ENCODE measurements around the gene ASNS.
"Not testable (repeated sequence)": the region's sequence is repeated elsewhere in the genome, so short reads cannot be mapped to it uniquely, and the experiment has no call there.

The ASNS gene

GRCh38 chr7:97896893-97897292 lies 24.7 kb upstream of the ASNS start:
- H3K4me2 ChIP-seq (ENCODE audit: low read length, poor library complexity, severe bottlenecking); H3K27me3 ChIP-seq (ENCODE audit: control insufficient read depth in 1 of 2, insufficient read depth in 1 of 2, low read length in 2 of 2); H3K27ac ChIP-seq (ENCODE audit: low read length, poor library complexity, severe bottlenecking); H3K4ac ChIP-seq (ENCODE audit: low read depth in 1 of 2, low read length in 2 of 2); H2BK15ac ChIP-seq (ENCODE audit: low read depth, poor library complexity, severe bottlenecking); H3K23ac ChIP-seq (ENCODE audit: low read length in 2 of 2); H3K4me1 ChIP-seq (ENCODE audit: control insufficient read depth, insufficient read depth, low read depth, low read length); H3K9ac ChIP-seq (ENCODE audit: low read length); H3K9me3 ChIP-seq (ENCODE audit: control insufficient read depth, low read length); H2AK5ac ChIP-seq (ENCODE audit: low read length, severe bottlenecking); H3K36me3 ChIP-seq (ENCODE audit: control insufficient read depth in 1 of 2, insufficient read depth in 2 of 2, low read depth in 1 of 2, low read length in 2 of 2); H3K14ac ChIP-seq (ENCODE audit: low read length in 2 of 2); H4K8ac ChIP-seq (ENCODE audit: low read length); H2AFZ ChIP-seq (ENCODE audit: low read depth, low read length); H2BK120ac ChIP-seq (ENCODE audit: low read depth, low read length); H2BK12ac ChIP-seq (ENCODE audit: low read length in 2 of 2); H3K4me3 ChIP-seq (ENCODE audit: insufficient read depth in 1 of 2, low read depth in 1 of 2, low read length in 2 of 2); DNase-seq; H4K91ac ChIP-seq (ENCODE audit: low read length); H2BK5ac ChIP-seq (ENCODE audit: low read depth, low read length, poor library complexity, severe bottlenecking); H3K18ac ChIP-seq (ENCODE audit: low read depth in 1 of 2, low read length in 2 of 2); H3K79me1 ChIP-seq (replicated peaks; ENCODE audit: low read length, poor library complexity, severe bottlenecking): not testable (repeated sequence)
- WGBS, result 69% methylated on average over 1 of the region's 2 CpGs

DNA sequence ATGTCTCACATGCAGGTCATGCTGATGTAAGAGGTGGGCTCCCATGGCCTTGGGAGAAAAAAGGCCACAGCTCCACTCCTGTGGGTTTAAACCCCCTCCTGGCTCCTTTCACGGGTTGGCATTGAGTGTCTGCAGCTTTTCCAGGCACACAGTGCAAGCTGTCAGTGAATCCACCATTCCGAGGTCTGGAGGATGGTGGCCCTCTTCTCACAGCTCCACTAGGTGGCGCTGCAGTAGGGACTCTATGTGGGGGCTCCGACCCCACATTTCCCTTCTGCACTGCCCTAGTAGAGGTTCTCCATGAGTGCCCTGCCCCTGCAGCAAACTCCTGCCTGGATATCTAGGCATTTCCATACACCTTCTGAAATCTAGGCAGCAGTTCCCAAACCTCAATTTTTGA lies 19.5 kb upstream of the ASNS start:
- H3K27ac ChIP-seq (ENCODE audit: low read length, poor library complexity, severe bottlenecking); H3K4me1 ChIP-seq (ENCODE audit: control insufficient read depth, insufficient read depth, low read depth, low read length); H3K9ac ChIP-seq (ENCODE audit: low read length); H2BK15ac ChIP-seq (ENCODE audit: low read depth, poor library complexity, severe bottlenecking); H2AFZ ChIP-seq (ENCODE audit: low read depth, low read length); H3K18ac ChIP-seq (ENCODE audit: low read depth in 1 of 2, low read length in 2 of 2); H2BK12ac ChIP-seq (ENCODE audit: low read length in 2 of 2); H3K4me2 ChIP-seq (ENCODE audit: low read length, poor library complexity, severe bottlenecking); DNase-seq; H2BK5ac ChIP-seq (ENCODE audit: low read depth, low read length, poor library complexity, severe bottlenecking); H3K4ac ChIP-seq (ENCODE audit: low read depth in 1 of 2, low read length in 2 of 2); H3K36me3 ChIP-seq (ENCODE audit: control insufficient read depth in 1 of 2, insufficient read depth in 2 of 2, low read depth in 1 of 2, low read length in 2 of 2); H3K23ac ChIP-seq (ENCODE audit: low read length in 2 of 2); H3K14ac ChIP-seq (ENCODE audit: low read length in 2 of 2); H2AK5ac ChIP-seq (ENCODE audit: low read length, severe bottlenecking); H3K79me1 ChIP-seq (replicated peaks; ENCODE audit: low read length, poor library complexity, severe bottlenecking); H3K4me3 ChIP-seq (ENCODE audit: insufficient read depth in 1 of 2, low read depth in 1 of 2, low read length in 2 of 2); H3K9me3 ChIP-seq (ENCODE audit: control insufficient read depth, low read length); H2BK120ac ChIP-seq (ENCODE audit: low read depth, low read length); H4K91ac ChIP-seq (ENCODE audit: low read length); H4K8ac ChIP-seq (ENCODE audit: low read length); H3K27me3 ChIP-seq (ENCODE audit: control insufficient read depth in 1 of 2, insufficient read depth in 1 of 2, low read length in 2 of 2): not testable (repeated sequence)
- WGBS, result 31% methylated on average over 4 of the region's 4 CpGs

GRCh38 chr7:97879527-97879926 lies 7.3 kb upstream of the ASNS start:
- H3K27ac ChIP-seq (ENCODE audit: low read length, poor library complexity, severe bottlenecking); H3K36me3 ChIP-seq (ENCODE audit: control insufficient read depth in 1 of 2, insufficient read depth in 2 of 2, low read depth in 1 of 2, low read length in 2 of 2); H3K9ac ChIP-seq (ENCODE audit: low read length); H4K8ac ChIP-seq (ENCODE audit: low read length); H4K91ac ChIP-seq (ENCODE audit: low read length); H2BK120ac ChIP-seq (ENCODE audit: low read depth, low read length); DNase-seq; H2BK15ac ChIP-seq (ENCODE audit: low read depth, poor library complexity, severe bottlenecking); H3K4ac ChIP-seq (ENCODE audit: low read depth in 1 of 2, low read length in 2 of 2); H2BK5ac ChIP-seq (ENCODE audit: low read depth, low read length, poor library complexity, severe bottlenecking); H2BK12ac ChIP-seq (ENCODE audit: low read length in 2 of 2); H3K4me3 ChIP-seq (ENCODE audit: insufficient read depth in 1 of 2, low read depth in 1 of 2, low read length in 2 of 2); H3K9me3 ChIP-seq (ENCODE audit: control insufficient read depth, low read length); H3K23ac ChIP-seq (ENCODE audit: low read length in 2 of 2); H3K79me1 ChIP-seq (replicated peaks; ENCODE audit: low read length, poor library complexity, severe bottlenecking); H3K4me2 ChIP-seq (ENCODE audit: low read length, poor library complexity, severe bottlenecking); H3K4me1 ChIP-seq (ENCODE audit: control insufficient read depth, insufficient read depth, low read depth, low read length); H3K18ac ChIP-seq (ENCODE audit: low read depth in 1 of 2, low read length in 2 of 2); H3K14ac ChIP-seq (ENCODE audit: low read length in 2 of 2); H2AFZ ChIP-seq (ENCODE audit: low read depth, low read length); H3K27me3 ChIP-seq (ENCODE audit: control insufficient read depth in 1 of 2, insufficient read depth in 1 of 2, low read length in 2 of 2); H2AK5ac ChIP-seq (ENCODE audit: low read length, severe bottlenecking): not testable (repeated sequence)
- WGBS, result no CpG with 5 or more reads among the region's 3 CpGs

DNA sequence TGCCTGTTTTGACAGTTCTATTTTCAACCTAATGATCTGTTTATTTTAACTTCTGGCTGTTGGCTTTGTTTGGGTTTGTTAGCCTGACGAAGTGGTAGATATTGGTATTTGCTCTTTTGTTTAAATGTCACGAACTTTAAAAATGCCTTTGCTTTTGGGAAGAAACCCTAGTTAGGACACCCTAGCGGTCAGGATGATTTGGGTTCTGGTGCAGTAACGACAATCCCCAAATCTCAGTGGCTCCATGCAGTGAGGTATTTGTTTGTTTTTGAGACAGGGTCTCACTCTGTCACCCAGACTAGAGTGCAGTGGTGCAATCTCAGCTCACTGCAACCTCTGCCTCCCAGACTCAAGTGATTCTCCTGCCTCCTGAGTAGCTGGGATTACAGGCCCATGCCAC lies 2.7 kb upstream of the ASNS start:
- H3K9ac ChIP-seq (ENCODE audit: low read length); H2BK12ac ChIP-seq (ENCODE audit: low read length in 2 of 2); H3K79me1 ChIP-seq (replicated peaks; ENCODE audit: low read length, poor library complexity, severe bottlenecking); H3K27ac ChIP-seq (ENCODE audit: low read length, poor library complexity, severe bottlenecking); H2AFZ ChIP-seq (ENCODE audit: low read depth, low read length); H3K18ac ChIP-seq (ENCODE audit: low read depth in 1 of 2, low read length in 2 of 2); H3K4me1 ChIP-seq (ENCODE audit: control insufficient read depth, insufficient read depth, low read depth, low read length); H3K23ac ChIP-seq (ENCODE audit: low read length in 2 of 2); DNase-seq; H4K91ac ChIP-seq (ENCODE audit: low read length); H3K4me2 ChIP-seq (ENCODE audit: low read length, poor library complexity, severe bottlenecking); H4K8ac ChIP-seq (ENCODE audit: low read length); H2BK15ac ChIP-seq (ENCODE audit: low read depth, poor library complexity, severe bottlenecking); H3K4ac ChIP-seq (ENCODE audit: low read depth in 1 of 2, low read length in 2 of 2); H2BK5ac ChIP-seq (ENCODE audit: low read depth, low read length, poor library complexity, severe bottlenecking); H3K9me3 ChIP-seq (ENCODE audit: control insufficient read depth, low read length); H2AK5ac ChIP-seq (ENCODE audit: low read length, severe bottlenecking); H3K27me3 ChIP-seq (ENCODE audit: control insufficient read depth in 1 of 2, insufficient read depth in 1 of 2, low read length in 2 of 2); H2BK120ac ChIP-seq (ENCODE audit: low read depth, low read length); H3K4me3 ChIP-seq (ENCODE audit: insufficient read depth in 1 of 2, low read depth in 1 of 2, low read length in 2 of 2); H3K36me3 ChIP-seq (ENCODE audit: control insufficient read depth in 1 of 2, insufficient read depth in 2 of 2, low read depth in 1 of 2, low read length in 2 of 2); H3K14ac ChIP-seq (ENCODE audit: low read length in 2 of 2): not testable (repeated sequence)
- 82% methylated on average over 3 of the region's 4 CpGs for WGBS

Data from mesenchymal stem cell (in vitro differentiated cells and primary cell).